Adrenal gland (tissue), 12 donors: ENCODE data around the gene DGKE. TPM values are rescaled to one million over a fixed set of nuclear protein-coding genes. Genes with fewer than 3 reads are reported as not detected.

Source experiments
- DNase-seq, 7 donors: peaks; one replicate each; pipeline ENCODE4 v3.0.0-alpha.2; 2019 to 2020
- H3K27ac ChIP-seq, 5 donors: fragments of 200-600 bp; sonication (generic) in 4 of 5; 1 replicate in 3 of 5; 2 replicates in 2 of 5; pipeline versions ENCODE4 v1.5.1 to v1.8.0; 2016 to 2020; ENCODE audit warnings: mild to moderate bottlenecking in 1 of 5
- H3K27me3 ChIP-seq: fragments of 200-600 bp; 2 replicates; pipeline ENCODE4 v1.8.0; 2021
- H3K36me3 ChIP-seq, 2 donors: fragments of 200-600 bp; replicated peaks in 1 of 2; 1 replicate in 1 of 2; 2 replicates in 1 of 2; pipeline versions ENCODE4 v1.5.1 to v1.8.0; 2018 to 2022
- H3K4me1 ChIP-seq, 2 donors: fragments of 200-600 bp; replicated peaks in 1 of 2; 1 replicate in 1 of 2; 2 replicates in 1 of 2; pipeline versions ENCODE4 v1.5.1 to v1.8.0; 2018 to 2021
- H3K4me3 ChIP-seq, 4 donors: fragments of 200-600 bp; sonication (generic) in 3 of 4; one replicate each; pipeline ENCODE4 v1.5.1; 2016 to 2018
- H3K9me3 ChIP-seq, 3 donors: fragments of 200-600 bp; sonication (generic) in 1 of 3; replicated peaks in 1 of 3; 1 replicate in 2 of 3; 2 replicates in 1 of 3; pipeline versions ENCODE4 v1.5.1 to v1.8.0; 2016 to 2021
- CTCF ChIP-seq, 6 experiments: fragments of 450-650 bp in 4 of 6; fragments of 200-600 bp in 2 of 6; sonication (generic) in 1 of 6; IDR thresholded peaks; 1 replicate in 5 of 6; 2 replicates in 1 of 6; pipeline versions ENCODE4 v1.5.1 to v1.8.0; 2016 to 2021; ENCODE audit warnings: antibody characterized with exemption in 6 of 6, mild to moderate bottlenecking in 2 of 6, moderate library complexity in 1 of 6
- POLR2A ChIP-seq, 2 donors: fragments of 450-650 bp; IDR thresholded peaks; one replicate each; pipeline ENCODE4 v1.6.1; 2017; ENCODE audit warnings: antibody characterized with exemption in 2 of 2, mild to moderate bottlenecking in 2 of 2, moderate library complexity in 1 of 2
- WGBS, 4 donors: extraction: QIAGEN DNeasy Blood & Tissue Kit in 2 of 4; methylation state at CpG; one replicate each; pipeline versions ENCODE4 v1.1.5 to v1.1.7; 2013 to 2017; 5-methylcytosine and 5-hydroxymethylcytosine counted together
- intact Hi-C, 2 donors: fragments of 100-400 bp; cut with DNase I; formaldehyde crosslinking; loops; one replicate each; pipeline versions ENCODE4 v1.14.1 to v1.15.0; 2022 to 2023
- polyA plus RNA-seq, 3 donors: library from polyadenylated mRNA; stranded (reverse); fragments of 200-250 nt in 2 of 3; fragments of 350-450 nt in 1 of 3; fragmentation: Illumina TruSeq in 1 of 3; extraction: RNeasy Lipid Tissue Mini Kit (QIAGEN cat#74804) in 1 of 3; gene quantifications; one replicate each; pipeline ENCODE4 v1.2.3, GENCODE V29; 2013 to 2014
- total RNA-seq, 9 donors: library from RNA; depleted of rRNA in 4 of 9; stranded (reverse); fragments of >200 nt in 4 of 9; fragments of 120-200 nt in 1 of 9; fragmentation: NEBNext Ultra II Directional in 1 of 9; extraction: Animal tissue kit (Norgen Biotek cat#: 25700) in 1 of 9; gene quantifications; one replicate each; pipeline versions ENCODE4 v1.1.0 to v1.2.4, GENCODE V29; 2013 to 2023
- donor health status: healthy with polysubstance abuse.
- donor health status: Bipolar disorder and iron deficiency.
- donor health status: DM: yes; HTN: yes; CAD: no.
- donor health status: DM: no; HTN: no; CAD: no.
- donor health status: DM: no; HTN: no; CAD: no.
- donor health status: DM: yes; HTN: yes; CAD: no.

Gene DGKE
- total and polyA plus RNA-seq, 12 donors = 0.97 to 8.4 (median 3.8) TPM

- no peak overlapping the region for H3K4me3 ChIP-seq
- H3K36me3 ChIP-seq = no peaks in the 10 kb centered on the region
- H3K27ac ChIP-seq = no peak overlapping the region
- TF ChIP-seq CTCF (IDR thresholded peaks at IDR 0.05) (no peak), POLR2A (IDR thresholded peaks at IDR 0.05) (no peak)
- no peaks in the 10 kb centered on the region for H3K4me1 ChIP-seq
- 89 to 97% (median 96%) methylated on average over 3 of the region's 3 CpGs for WGBS, 4 donors
- intact Hi-C loops = no loop called here
- H3K9me3 ChIP-seq = no peaks in the 10 kb centered on the region
- DNase-seq = no peak
- H3K27me3 ChIP-seq = no peaks in the 10 kb centered on the region
Measured at GRCh38 chr17:56881685-56882295, 47.8 kb downstream of the DGKE start.

- 20 to 60% (median 30%) methylated on average over 1 of the region's 1 CpG for WGBS, 4 donors
- no peak overlapping the region for H3K27ac ChIP-seq
Measured at GRCh38 chr17:56883616-56884015, 49.7 kb downstream of the DGKE start.

GRCh38 chr17:56884483-56885311 is 50.7 kb downstream of the DGKE start:
- H3K4me1 ChIP-seq = no peaks in the 10 kb centered on the region
- H3K4me3 ChIP-seq = no peak overlapping the region
- no peaks in the 10 kb centered on the region for H3K27me3 ChIP-seq
- intact Hi-C loops = no loop called here
- DNase-seq = no peak
- H3K36me3 ChIP-seq = no peaks in the 10 kb centered on the region
- no peaks in the 10 kb centered on the region for H3K9me3 ChIP-seq
- H3K27ac ChIP-seq = no peak overlapping the region
- TF ChIP-seq POLR2A (IDR thresholded peaks at IDR 0.05) (no peak), CTCF (IDR thresholded peaks at IDR 0.05) (no peak)
- 77 to 82% (median 79%) methylated on average over 6 of the region's 6 CpGs for WGBS, 4 donors

More at GRCh38 chr17:56883616-56884015, 49.7 kb downstream of the DGKE start:
- H3K27me3 ChIP-seq = no peaks in the 10 kb centered on the region
- no peak for TF ChIP-seq POLR2A (IDR thresholded peaks at IDR 0.05)
- no peak for TF ChIP-seq CTCF (IDR thresholded peaks at IDR 0.05)
- DNase-seq = no peak
- no peaks in the 10 kb centered on the region for H3K4me1 ChIP-seq
- intact Hi-C loops = no loop called here
- no peaks in the 10 kb centered on the region for H3K36me3 ChIP-seq
- H3K4me3 ChIP-seq = no peak overlapping the region
- H3K9me3 ChIP-seq = no peaks in the 10 kb centered on the region

- intact Hi-C loops = no loop called here
- Histone ChIP-seq H3K27me3 (no peaks in the 10 kb centered on the region), H3K4me3 (no peak overlapping the region), H3K9me3 (no peaks in the 10 kb centered on the region), H3K4me1 (no peaks in the 10 kb centered on the region), H3K36me3 (peaks cover 0 to under 1% of the 10 kb centered on the region in 2 donors), H3K27ac (no peak overlapping the region)
- 54 to 85% (median 72%) methylated on average over 2 of the region's 2 CpGs for WGBS, 4 donors
- TF ChIP-seq POLR2A (IDR thresholded peaks at IDR 0.05) (no peak), CTCF (IDR thresholded peaks at IDR 0.05) (no peak)
- DNase-seq = no peak
Measured at GRCh38 chr17:56885312-56885657, 51.3 kb downstream of the DGKE start.
